Activated T-cell treated with anti-CD3 and anti-CD28 coated beads, Interleukin-2, amount 50 U/mL, for 4 hours (primary cell): ENCODE results near the gene SH3GLB2. TPM values are rescaled to one million over a fixed set of nuclear protein-coding genes. Genes with fewer than 3 reads are reported as not detected.
A peak's percentile ranks its signal among the peaks of the same experiment; 100 is the strongest.

Experiments
- ATAC-seq, 2 donors: fragments of 200-7000 bp; cut with Tn5 transposase; one replicate each; pipeline ENCODE4 v1.10.0; 2021
- DNase-seq: peaks from one replicate; pipeline ENCODE4 v3.0.0-alpha.2; 2020
- H3K27me3 Mint-ChIP-seq: one replicate; pipeline ENCODE4 v1.8.0; 2021; ENCODE audit warnings: low read depth, mixed read lengths
- H3K36me3 Mint-ChIP-seq: one replicate; pipeline ENCODE4 v1.8.0; 2022; ENCODE audit warnings: mixed read lengths; ENCODE audit not compliant: insufficient read depth
- H3K4me1 Mint-ChIP-seq: one replicate; pipeline ENCODE4 v1.8.0; 2021; ENCODE audit warnings: low read depth, mixed read lengths
- H3K4me3 Mint-ChIP-seq: one replicate; pipeline ENCODE4 v1.8.0; 2021; ENCODE audit warnings: mild to moderate bottlenecking, moderate library complexity, mixed read lengths
- H3K9me3 Mint-ChIP-seq: one replicate; pipeline ENCODE4 v1.8.0; 2021; ENCODE audit warnings: mixed read lengths
- total RNA-seq, 3 donors: library from RNA; stranded (reverse); gene quantifications; one replicate each; pipeline ENCODE4 v1.2.1, GENCODE V29; 2021

The SH3GLB2 gene
- total RNA-seq, 3 donors from 2014 or later, result 37.5 to 43.2 (median 40.9) TPM

GRCh38 chr9:129063061-129063460 lies 34.9 kb upstream of the SH3GLB2 start:
- Mint-ChIP-seq H3K36me3 (peaks cover 2% of the 10 kb centered on the region), H3K4me3 (no peak overlapping the region), H3K9me3 (no peaks in the 10 kb centered on the region), H3K27me3 (no peaks in the 10 kb centered on the region), H3K4me1 (peaks cover under 1% of the 10 kb centered on the region)
- no peak for DNase-seq
- no peak for ATAC-seq

- Mint-ChIP-seq H3K9me3 (no peaks in the 10 kb centered on the region), H3K27me3 (no peaks in the 10 kb centered on the region), H3K4me1 (no peaks in the 10 kb centered on the region), H3K4me3 (no peak overlapping the region), H3K36me3 (peaks cover 2% of the 10 kb centered on the region)
- no peak for DNase-seq
- no peak for ATAC-seq
Measured at GRCh38 chr9:129060991-129061390, 32.9 kb upstream of the SH3GLB2 start.

GRCh38 chr9:129059796-129060785 lies 32.0 kb upstream of the SH3GLB2 start:
- DNase-seq (no peak), ATAC-seq (no peak)
- H3K36me3 Mint-ChIP-seq, result peaks cover 2% of the 10 kb centered on the region
- no peaks in the 10 kb centered on the region for H3K4me1 Mint-ChIP-seq
- H3K9me3 Mint-ChIP-seq, result no peaks in the 10 kb centered on the region
- no peaks in the 10 kb centered on the region for H3K27me3 Mint-ChIP-seq
- H3K4me3 Mint-ChIP-seq, result no peak overlapping the region

GRCh38 chr9:129058965-129059795 lies 31.0 kb upstream of the SH3GLB2 start:
- peaks cover 7% of the 10 kb centered on the region for H3K36me3 Mint-ChIP-seq
- DNase-seq (no peak), ATAC-seq (no peak)
- no peaks in the 10 kb centered on the region for H3K4me1 Mint-ChIP-seq
- H3K4me3 Mint-ChIP-seq, result no peak overlapping the region
- H3K9me3 Mint-ChIP-seq, result no peaks in the 10 kb centered on the region
- no peaks in the 10 kb centered on the region for H3K27me3 Mint-ChIP-seq

GRCh38 chr9:129054163-129054851 lies 26.2 kb upstream of the SH3GLB2 start:
- DNase-seq, result no peak
- no peaks in the 10 kb centered on the region for H3K4me1 Mint-ChIP-seq
- no peak overlapping the region for H3K4me3 Mint-ChIP-seq
- H3K9me3 Mint-ChIP-seq, result no peaks in the 10 kb centered on the region
- H3K27me3 Mint-ChIP-seq, result no peaks in the 10 kb centered on the region
- no peak for ATAC-seq
- H3K36me3 Mint-ChIP-seq, result peaks cover 6% of the 10 kb centered on the region

GRCh38 chr9:129053020-129053419 lies 24.9 kb upstream of the SH3GLB2 start:
- ATAC-seq, result no peak
- Mint-ChIP-seq H3K4me3 (no peak overlapping the region), H3K9me3 (no peaks in the 10 kb centered on the region), H3K4me1 (no peaks in the 10 kb centered on the region), H3K27me3 (no peaks in the 10 kb centered on the region), H3K36me3 (peaks cover 12% of the 10 kb centered on the region)
- DNase-seq, result no peak

- DNase-seq (no peak), ATAC-seq (no peak)
- Mint-ChIP-seq H3K36me3 (peaks cover 12% of the 10 kb centered on the region), H3K4me3 (no peak overlapping the region), H3K27me3 (no peaks in the 10 kb centered on the region), H3K9me3 (no peaks in the 10 kb centered on the region), H3K4me1 (no peaks in the 10 kb centered on the region)
Measured at GRCh38 chr9:129052592-129052991, 24.5 kb upstream of the SH3GLB2 start.

- no peaks in the 10 kb centered on the region for H3K9me3 Mint-ChIP-seq
- H3K27me3 Mint-ChIP-seq, result no peaks in the 10 kb centered on the region
- peaks cover 20% of the 10 kb centered on the region for H3K4me1 Mint-ChIP-seq
- peaks cover 10% of the 10 kb centered on the region for H3K36me3 Mint-ChIP-seq
- no peak for ATAC-seq
- DNase-seq, result no peak
- H3K4me3 Mint-ChIP-seq, result no peak overlapping the region
Measured at GRCh38 chr9:129042016-129042415, 13.9 kb upstream of the SH3GLB2 start.

- Mint-ChIP-seq H3K36me3 (peaks cover 10% of the 10 kb centered on the region), H3K4me1 (peaks cover 32% of the 10 kb centered on the region), H3K4me3 (peak overlapping the region; percentile 38), H3K27me3 (no peaks in the 10 kb centered on the region), H3K9me3 (no peaks in the 10 kb centered on the region)
- ATAC-seq (no peak), DNase-seq (no peak)
Measured at GRCh38 chr9:129040113-129040643, 12.0 kb upstream of the SH3GLB2 start.

GRCh38 chr9:129038109-129038852 lies 10.2 kb upstream of the SH3GLB2 start:
- peaks cover 7% of the 10 kb centered on the region for H3K36me3 Mint-ChIP-seq
- peaks cover 32% of the 10 kb centered on the region for H3K4me1 Mint-ChIP-seq
- peak overlapping the region; percentile 97 for H3K4me3 Mint-ChIP-seq
- ATAC-seq (no peak), DNase-seq (no peak)
- H3K27me3 Mint-ChIP-seq, result no peaks in the 10 kb centered on the region
- no peaks in the 10 kb centered on the region for H3K9me3 Mint-ChIP-seq

- no peak for ATAC-seq
- peaks cover 32% of the 10 kb centered on the region for H3K4me1 Mint-ChIP-seq
Measured at GRCh38 chr9:129037767-129038098, 9.6 kb upstream of the SH3GLB2 start.

GRCh38 chr9:129036923-129037766 lies 9.0 kb upstream of the SH3GLB2 start:
- peak overlapping the region; percentile 97 for H3K4me3 Mint-ChIP-seq
- peaks cover 3% of the 10 kb centered on the region for H3K36me3 Mint-ChIP-seq
- H3K9me3 Mint-ChIP-seq, result no peaks in the 10 kb centered on the region
- no peak for DNase-seq
- H3K4me1 Mint-ChIP-seq, result peaks cover 32% of the 10 kb centered on the region
- no peaks in the 10 kb centered on the region for H3K27me3 Mint-ChIP-seq
- ATAC-seq, result no peak

More at GRCh38 chr9:129037767-129038098, 9.6 kb upstream of the SH3GLB2 start:
- H3K36me3 Mint-ChIP-seq, result peaks cover 6% of the 10 kb centered on the region
- no peaks in the 10 kb centered on the region for H3K27me3 Mint-ChIP-seq
- no peak for DNase-seq
- H3K4me3 Mint-ChIP-seq, result peak overlapping the region; percentile 97
- H3K9me3 Mint-ChIP-seq, result no peaks in the 10 kb centered on the region
